NB4 (cell line): ENCODE results near the gene ARHGAP26.

Experiments used
- MYC ChIP-seq: IDR thresholded peaks from 2 replicates; pipeline ENCODE4 v1.6.1; 2011; ENCODE audit warnings: low read depth, low read length
- POLR2A ChIP-seq: IDR thresholded peaks from 2 replicates; pipeline ENCODE4 v1.6.1; 2011; ENCODE audit warnings: mild to moderate bottlenecking; ENCODE audit not compliant: insufficient read length; ENCODE audit errors: extremely low read depth

DNA sequence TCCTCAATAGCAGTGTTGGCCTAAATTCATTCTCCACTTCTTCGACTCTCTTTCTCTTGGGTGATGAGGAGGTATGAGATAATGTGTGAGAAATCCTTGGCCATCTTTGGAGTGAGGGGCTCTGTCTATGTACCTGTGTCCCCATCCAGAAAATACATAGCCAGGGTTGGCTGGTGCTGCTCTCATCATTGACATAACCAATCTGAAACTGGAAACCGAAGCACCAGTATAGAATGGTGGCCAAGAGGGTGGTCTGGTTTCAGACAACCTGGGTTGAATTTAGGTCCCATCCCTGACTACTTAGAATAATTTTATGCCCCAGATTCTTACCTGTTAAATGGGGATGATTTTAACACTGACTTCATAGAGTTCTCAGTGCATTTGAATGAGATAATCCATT, 208.1 kb downstream of the ARHGAP26 start:
- TF ChIP-seq MYC = no peak
- no peak for TF ChIP-seq POLR2A
